HepG2 (cell line): ENCODE measurements around the gene NFATC4. TPM values are rescaled to one million over a fixed set of nuclear protein-coding genes. Genes with fewer than 3 reads are reported as not detected.

ENCODE experiments used
- ARHGAP35 ChIP-seq: sonication (generic); formaldehyde crosslinking; IDR thresholded peaks from 2 replicates; pipeline ENCODE4 v1.9.0; 2022; ENCODE audit warnings: mild to moderate bottlenecking, inconsistent platforms, moderate library complexity, missing genetic modification reagents, borderline replicate concordance
- CSRNP2 ChIP-seq: sonication (generic); formaldehyde crosslinking; conservative IDR thresholded peaks from 2 replicates; pipeline ENCODE4 v1.8.0; 2022; ENCODE audit warnings: low read depth, missing genetic modification reagents
- FIP1L1 ChIP-seq: fragments of 200-400 bp; formaldehyde crosslinking; IDR thresholded peaks from 2 replicates; pipeline ENCODE4 v1.6.1; 2018; ENCODE audit warnings: low read depth, mild to moderate bottlenecking, low read length, moderate library complexity, borderline replicate concordance; ENCODE audit not compliant: insufficient read depth
- FLYWCH1 ChIP-seq: sonication (generic); formaldehyde crosslinking; IDR thresholded peaks from 2 replicates; pipeline ENCODE4 v1.8.1; 2023; ENCODE audit warnings: mild to moderate bottlenecking, missing genetic modification reagents
- GABPB1 ChIP-seq: IDR thresholded peaks from 2 replicates; pipeline ENCODE4 v1.6.1; 2016; ENCODE audit warnings: mild to moderate bottlenecking, missing genetic modification reagents, moderate library complexity, missing compliant biosample characterization
- HNRNPUL1 ChIP-seq: fragments of 200-400 bp; formaldehyde crosslinking; IDR thresholded peaks from 2 replicates; pipeline ENCODE4 v1.6.1; 2017; ENCODE audit warnings: low read depth, mild to moderate bottlenecking, low read length, moderate library complexity
- HOXD1 ChIP-seq: sonication (generic); formaldehyde crosslinking; IDR thresholded peaks from 2 replicates; pipeline ENCODE4 v1.5.0; 2020; ENCODE audit warnings: missing genetic modification reagents
- IRF2 ChIP-seq: IDR thresholded peaks from 2 replicates; pipeline ENCODE4 v1.6.1; 2018; ENCODE audit warnings: missing genetic modification reagents, missing compliant biosample characterization
- JUND ChIP-seq: sonication (generic); formaldehyde crosslinking; IDR thresholded peaks from 2 replicates; pipeline ENCODE4 v1.8.0; 2022; ENCODE audit warnings: mild to moderate bottlenecking, missing genetic modification reagents
- SIN3B ChIP-seq: fragments of 150-350 bp; IDR thresholded peaks from 2 replicates; pipeline ENCODE4 v1.6.1; 2014; ENCODE audit warnings: low read length
- TOPORS ChIP-seq: sonication (generic); formaldehyde crosslinking; IDR thresholded peaks from 2 replicates; pipeline ENCODE4 v1.8.0; 2023; ENCODE audit warnings: mild to moderate bottlenecking, missing genetic modification reagents
- ZBTB44 ChIP-seq: sonication (generic); formaldehyde crosslinking; IDR thresholded peaks from 2 replicates; pipeline ENCODE4 v1.4.0; 2020; ENCODE audit warnings: missing genetic modification reagents
- ZNF329 ChIP-seq: sonication (generic); formaldehyde crosslinking; IDR thresholded peaks from 2 replicates; pipeline ENCODE4 v1.9.0; 2021; ENCODE audit warnings: low read depth, mild to moderate bottlenecking, missing genetic modification reagents
- ZNF841 ChIP-seq: sonication (generic); formaldehyde crosslinking; IDR thresholded peaks from 2 replicates; pipeline ENCODE4 v1.8.1; 2023; ENCODE audit warnings: missing genetic modification reagents, borderline replicate concordance
- polyA plus RNA-seq, 8 experiments: library from polyadenylated mRNA; depleted of rRNA in 3 of 8; stranded (reverse) in 7 of 8; unstranded in 1 of 8; fragments of >200 nt; fragmentation: Illumina TruSeq in 4 of 8; extraction: Trizol in 4 of 8; gene quantifications; 2 replicates each; pipeline versions ENCODE4 v1.2.1 to v1.2.3, GENCODE V29; 2011 to 2016; ENCODE audit warnings: low read depth in 4 of 8, missing spikeins in 1 of 8, mixed read lengths in 1 of 8; ENCODE audit not compliant: insufficient read depth in 1 of 8
- total RNA-seq, 5 experiments: library from RNA; depleted of rRNA; stranded (reverse); fragments of >200 nt; fragmentation: Illumina TruSeq; extraction: Trizol; gene quantifications; 2 replicates each; pipeline ENCODE4 v1.2.3, GENCODE V29; 2016; ENCODE audit warnings: low read depth in 1 of 5
- TF ChIP-seq, protein P1 (sequence below): fragments of 450-650 bp; IDR thresholded peaks from 2 replicates; pipeline ENCODE4 v1.6.1; 2017
- TF ChIP-seq, protein P2 (sequence below): sonication (generic); formaldehyde crosslinking; IDR thresholded peaks from 2 replicates; pipeline ENCODE4 v1.8.0; 2022; ENCODE audit warnings: mild to moderate bottlenecking, missing genetic modification reagents, moderate library complexity

The NFATC4 gene
- total and polyA plus RNA-seq, 2 of the 13 experiments (the other 11 are each of a cell fraction or from before 2014, with no cell fraction given) = 0.04 to 0.15 TPM

- TF ChIP-seq TOPORS (CRISPR knock-in tag) = peak; percentile 82; the same call in 1 of the 2 replicates
- TF ChIP-seq, protein P1, sequence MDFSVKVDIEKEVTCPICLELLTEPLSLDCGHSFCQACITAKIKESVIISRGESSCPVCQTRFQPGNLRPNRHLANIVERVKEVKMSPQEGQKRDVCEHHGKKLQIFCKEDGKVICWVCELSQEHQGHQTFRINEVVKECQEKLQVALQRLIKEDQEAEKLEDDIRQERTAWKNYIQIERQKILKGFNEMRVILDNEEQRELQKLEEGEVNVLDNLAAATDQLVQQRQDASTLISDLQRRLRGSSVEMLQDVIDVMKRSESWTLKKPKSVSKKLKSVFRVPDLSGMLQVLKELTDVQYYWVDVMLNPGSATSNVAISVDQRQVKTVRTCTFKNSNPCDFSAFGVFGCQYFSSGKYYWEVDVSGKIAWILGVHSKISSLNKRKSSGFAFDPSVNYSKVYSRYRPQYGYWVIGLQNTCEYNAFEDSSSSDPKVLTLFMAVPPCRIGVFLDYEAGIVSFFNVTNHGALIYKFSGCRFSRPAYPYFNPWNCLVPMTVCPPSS = no peak
- peak; percentile 71 for TF ChIP-seq IRF2 (CRISPR knock-in tag)
- TF ChIP-seq JUND = peak; percentile 62; the same call in 1 of the 2 replicates
- TF ChIP-seq ZBTB44 = 0 out of 2 replicates have a peak, but pooled peaks have one; percentile 56
- TF ChIP-seq SIN3B = no peak
- no peak for TF ChIP-seq FLYWCH1 (CRISPR knock-in tag)
- no peak for TF ChIP-seq HNRNPUL1
- peak; percentile 49; the same call in 1 of the 2 replicates for TF ChIP-seq ZNF329 (CRISPR knock-in tag)
- TF ChIP-seq HOXD1 = no peak; the same call in 1 of the 2 replicates
- TF ChIP-seq, protein P2, sequence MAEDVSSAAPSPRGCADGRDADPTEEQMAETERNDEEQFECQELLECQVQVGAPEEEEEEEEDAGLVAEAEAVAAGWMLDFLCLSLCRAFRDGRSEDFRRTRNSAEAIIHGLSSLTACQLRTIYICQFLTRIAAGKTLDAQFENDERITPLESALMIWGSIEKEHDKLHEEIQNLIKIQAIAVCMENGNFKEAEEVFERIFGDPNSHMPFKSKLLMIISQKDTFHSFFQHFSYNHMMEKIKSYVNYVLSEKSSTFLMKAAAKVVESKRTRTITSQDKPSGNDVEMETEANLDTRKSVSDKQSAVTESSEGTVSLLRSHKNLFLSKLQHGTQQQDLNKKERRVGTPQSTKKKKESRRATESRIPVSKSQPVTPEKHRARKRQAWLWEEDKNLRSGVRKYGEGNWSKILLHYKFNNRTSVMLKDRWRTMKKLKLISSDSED (CRISPR knock-in tag) = no peak
- TF ChIP-seq FIP1L1 = no peak
- peak; percentile 88; the same call in 1 of the 2 replicates for TF ChIP-seq ZNF841
- peak; percentile 97 for TF ChIP-seq CSRNP2 (CRISPR knock-in tag)
- TF ChIP-seq ARHGAP35 (CRISPR knock-in tag) = peak; percentile 97
- peak; percentile 82 for TF ChIP-seq GABPB1 (CRISPR knock-in tag)
Measured at GRCh38 chr14:24332268-24332993, 35.6 kb upstream of the NFATC4 start (continued).
